Mononuclear cell (primary cell): ENCODE results near the gene CDYL2. TPM values are rescaled to one million over a fixed set of nuclear protein-coding genes. Genes with fewer than 3 reads are reported as not detected.
"Not testable (repeated sequence)": the region's sequence is repeated elsewhere in the genome, so short reads cannot be mapped to it uniquely, and the experiment has no call there.

ENCODE experiments used
- H3K27me3 ChIP-seq: 2 replicates; pipeline ENCODE4 v1.6.0; 2011; ENCODE audit warnings: low read length, control low read depth; ENCODE audit not compliant: insufficient read depth
- H3K4me1 ChIP-seq: 2 replicates; pipeline ENCODE4 v1.5.1; 2011; ENCODE audit warnings: mild to moderate bottlenecking, low read length, control low read depth; ENCODE audit not compliant: insufficient read depth
- H3K4me3 ChIP-seq: 2 replicates; pipeline ENCODE4 v1.5.1; 2011; ENCODE audit warnings: mild to moderate bottlenecking, low read length, moderate library complexity
- H3K9me3 ChIP-seq: 2 replicates; pipeline ENCODE4 v1.5.1; 2011; ENCODE audit warnings: low read depth, mild to moderate bottlenecking, control low read depth, low read length
- total RNA-seq: library from RNA; depleted of rRNA; stranded (reverse); fragments of >200 nt; gene quantifications from one replicate; pipeline ENCODE4 v1.2.3, GENCODE V29; 2012

Gene CDYL2
- total RNA-seq, 1 donor: 8.2 TPM

DNA sequence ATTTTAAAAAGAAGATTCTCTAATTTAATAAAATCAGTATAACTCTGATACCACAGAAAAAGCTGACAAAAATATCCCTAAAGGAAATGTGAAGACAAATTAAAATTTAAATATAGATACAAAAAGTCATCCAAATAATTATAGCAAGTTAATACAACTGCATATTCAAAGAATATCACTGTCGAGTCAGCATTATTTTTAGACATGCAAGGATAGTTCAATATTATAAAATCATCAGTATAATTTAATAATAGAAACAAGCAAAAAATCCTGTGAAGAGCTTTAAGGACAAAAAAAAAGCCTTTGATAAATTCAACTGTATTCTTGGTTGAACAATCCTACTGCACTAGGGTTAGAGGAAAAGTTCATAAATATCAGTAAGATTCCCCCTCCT lies 21.0 kb upstream of the CDYL2 start:
- Histone ChIP-seq H3K4me1 (no peaks in the 10 kb centered on the region), H3K4me3 (no peak overlapping the region), H3K27me3 (no peaks in the 10 kb centered on the region), H3K9me3 (no peaks in the 10 kb centered on the region)

DNA sequence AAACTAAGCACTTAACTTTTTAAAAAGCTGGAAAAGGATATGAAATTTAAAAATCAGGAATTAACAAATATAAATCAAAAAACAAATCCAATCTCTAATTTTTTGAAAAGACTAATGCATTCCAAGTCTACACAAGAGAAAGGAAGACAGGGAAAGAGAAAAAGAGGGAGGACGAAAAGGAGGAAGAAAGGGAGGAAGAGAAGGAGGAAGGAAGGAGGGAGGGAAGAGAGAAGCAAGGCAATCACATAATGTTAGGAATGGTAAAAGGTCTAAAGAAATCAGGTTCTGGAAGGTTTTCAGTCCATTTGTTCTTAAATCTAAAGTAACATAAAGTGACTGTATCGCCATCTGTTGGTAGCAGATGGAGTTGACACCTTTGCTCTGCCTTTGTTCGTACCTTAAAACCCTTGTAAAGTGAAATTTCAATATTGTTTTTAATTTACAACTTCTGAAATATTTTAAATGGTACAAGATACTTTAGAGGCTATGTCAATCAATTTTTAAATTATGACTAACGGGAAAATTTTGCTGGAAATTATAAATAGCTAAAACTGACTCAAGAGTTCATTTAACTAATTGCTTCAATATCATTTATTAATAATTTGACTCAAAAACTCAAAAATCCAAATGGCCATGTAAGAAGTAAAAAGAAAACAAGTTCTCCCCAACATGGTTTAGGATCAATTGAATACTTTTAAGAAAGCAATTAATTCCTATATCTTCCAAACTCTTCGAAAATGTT lies 20.4 kb upstream of the CDYL2 start:
- Histone ChIP-seq H3K27me3 (no peaks in the 10 kb centered on the region), H3K4me3 (no peak overlapping the region), H3K4me1 (no peaks in the 10 kb centered on the region), H3K9me3 (no peaks in the 10 kb centered on the region)

- Histone ChIP-seq H3K27me3 (no peaks in the 10 kb centered on the region), H3K4me3 (no peak overlapping the region), H3K4me1 (no peaks in the 10 kb centered on the region), H3K9me3 (no peaks in the 10 kb centered on the region)
These were observed 15.6 kb upstream of the CDYL2 start for GRCh38 chr16:80819988-80820387.

- Histone ChIP-seq H3K4me3 (no peak overlapping the region), H3K9me3 (no peaks in the 10 kb centered on the region), H3K27me3 (no peaks in the 10 kb centered on the region), H3K4me1 (no peaks in the 10 kb centered on the region)
These were observed 12.0 kb upstream of the CDYL2 start for GRCh38 chr16:80816356-80816755.

- H3K9me3 ChIP-seq, H3K4me3 ChIP-seq, H3K27me3 ChIP-seq, H3K4me1 ChIP-seq: not testable (repeated sequence)
These were observed 10.9 kb upstream of the CDYL2 start for GRCh38 chr16:80815278-80815677.

DNA sequence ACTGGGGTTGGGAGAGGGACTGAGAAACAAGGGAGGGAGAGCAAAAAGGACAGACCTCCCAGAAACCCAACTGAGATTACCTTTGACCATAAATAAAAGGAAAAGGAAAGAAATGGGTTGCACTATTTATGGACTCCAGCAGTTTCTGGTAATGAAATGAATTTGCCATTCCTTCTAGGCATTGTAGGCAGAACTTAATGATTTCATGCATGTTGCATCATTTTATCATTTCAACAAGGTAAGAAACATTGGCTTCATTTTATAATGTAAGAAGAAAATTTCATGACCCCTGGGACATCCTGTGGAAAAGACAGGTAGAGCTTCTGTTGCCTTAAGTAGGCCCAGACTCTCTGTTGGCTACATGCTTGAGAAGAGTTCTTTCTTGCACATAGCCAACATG lies 8.2 kb upstream of the CDYL2 start:
- H3K4me1 ChIP-seq: peaks cover 23% of the 10 kb centered on the region
- no peaks in the 10 kb centered on the region for H3K9me3 ChIP-seq
- H3K4me3 ChIP-seq: no peak overlapping the region
- no peaks in the 10 kb centered on the region for H3K27me3 ChIP-seq

- no peaks in the 10 kb centered on the region for H3K9me3 ChIP-seq
- H3K4me1 ChIP-seq: peaks cover 42% of the 10 kb centered on the region
- no peak overlapping the region for H3K4me3 ChIP-seq
- H3K27me3 ChIP-seq: no peaks in the 10 kb centered on the region
These were observed 5.0 kb upstream of the CDYL2 start for GRCh38 chr16:80809366-80809765.

- Histone ChIP-seq H3K4me1 (peaks cover 46% of the 10 kb centered on the region), H3K27me3 (no peaks in the 10 kb centered on the region), H3K4me3 (no peak overlapping the region), H3K9me3 (no peaks in the 10 kb centered on the region)
These were observed 3.5 kb upstream of the CDYL2 start for GRCh38 chr16:80807906-80808305.

GRCh38 chr16:80806927-80807340 lies 2.5 kb upstream of the CDYL2 start:
- Histone ChIP-seq H3K27me3 (no peaks in the 10 kb centered on the region), H3K4me1 (peaks cover 53% of the 10 kb centered on the region), H3K9me3 (no peaks in the 10 kb centered on the region), H3K4me3 (no peak overlapping the region)

GRCh38 chr16:80806289-80806688 lies 1.9 kb upstream of the CDYL2 start:
- no peaks in the 10 kb centered on the region for H3K27me3 ChIP-seq
- peaks cover 53% of the 10 kb centered on the region for H3K4me1 ChIP-seq
- H3K4me3 ChIP-seq: no peak overlapping the region
- H3K9me3 ChIP-seq: no peaks in the 10 kb centered on the region

- no peaks in the 10 kb centered on the region for H3K27me3 ChIP-seq
- H3K4me3 ChIP-seq: peak overlapping the region; percentile 42
- peaks cover 40% of the 10 kb centered on the region for H3K4me1 ChIP-seq
- no peaks in the 10 kb centered on the region for H3K9me3 ChIP-seq
These were observed 307 bp downstream of the CDYL2 start for GRCh38 chr16:80804056-80804525.

- no peaks in the 10 kb centered on the region for H3K9me3 ChIP-seq
- H3K4me1 ChIP-seq: peaks cover 39% of the 10 kb centered on the region
- no peaks in the 10 kb centered on the region for H3K27me3 ChIP-seq
- H3K4me3 ChIP-seq: no peak overlapping the region
These were observed 901 bp downstream of the CDYL2 start for GRCh38 chr16:80803339-80804055.

GRCh38 chr16:80802902-80803301 lies 1.5 kb downstream of the CDYL2 start:
- no peak overlapping the region for H3K4me3 ChIP-seq
- peaks cover 33% of the 10 kb centered on the region for H3K4me1 ChIP-seq
- no peaks in the 10 kb centered on the region for H3K9me3 ChIP-seq
- H3K27me3 ChIP-seq: no peaks in the 10 kb centered on the region

GRCh38 chr16:80802138-80802537 lies 2.3 kb downstream of the CDYL2 start:
- H3K27me3 ChIP-seq: no peaks in the 10 kb centered on the region

GRCh38 chr16:80794071-80794470 lies 10.3 kb downstream of the CDYL2 start:
- no peaks in the 10 kb centered on the region for H3K4me1 ChIP-seq
- H3K9me3 ChIP-seq: no peaks in the 10 kb centered on the region
- no peaks in the 10 kb centered on the region for H3K27me3 ChIP-seq
- no peak overlapping the region for H3K4me3 ChIP-seq

More at GRCh38 chr16:80802138-80802537, 2.3 kb downstream of the CDYL2 start:
- Histone ChIP-seq H3K4me3 (no peak overlapping the region), H3K4me1 (peaks cover 26% of the 10 kb centered on the region), H3K9me3 (no peaks in the 10 kb centered on the region)

- Histone ChIP-seq H3K4me3 (no peak overlapping the region), H3K9me3 (no peaks in the 10 kb centered on the region), H3K4me1 (no peaks in the 10 kb centered on the region), H3K27me3 (no peaks in the 10 kb centered on the region)
These were observed 12.4 kb downstream of the CDYL2 start for GRCh38 chr16:80792031-80792430.
